Measurements from ENCODE around the gene IL1RAPL2.

- TF ChIP-seq SP1 (IDR thresholded peaks at IDR 0.05) (no peak), HDGF (IDR thresholded peaks at IDR 0.05; ENCODE audit: borderline replicate concordance) (no peak), TARDBP (IDR thresholded peaks at IDR 0.05) (no peak), LEF1 (IDR thresholded peaks at IDR 0.05; ENCODE audit: borderline replicate concordance) (no peak), SUZ12 (IDR thresholded peaks at IDR 0.05) (no peak), FOXK2 (IDR thresholded peaks at IDR 0.05) (no peak), PKNOX1 (IDR thresholded peaks at IDR 0.05) (no peak), FOXM1 (IDR thresholded peaks at IDR 0.05; ENCODE audit: borderline replicate concordance) (no peak), ELF4 (IDR thresholded peaks at IDR 0.05) (no peak), ZNF384 (IDR thresholded peaks at IDR 0.05) (no peak), NFRKB (IDR thresholded peaks at IDR 0.05) (no peak), BHLHE40 (IDR thresholded peaks at IDR 0.05; ENCODE audit: borderline replicate concordance) (no peak)
These were observed 352.1 kb downstream of the IL1RAPL2 start for GRCh38 chrX:104918122-104918521.
